Measurements from ENCODE around the gene ARHGAP29. TPM values are rescaled to one million over a fixed set of nuclear protein-coding genes. Genes with fewer than 3 reads are reported as not detected.

ARHGAP29 gene
- total and polyA plus RNA-seq, 2 of the 8 experiments (the other 6 are each of a cell fraction or from before 2014, with no cell fraction given): 0.57 to 3.2 TPM

GRCh38 chr1:94205639-94206038 lies 31.7 kb downstream of the ARHGAP29 start:
- Histone ChIP-seq H2BK15ac (ENCODE audit: low read length) (no peak overlapping the region), H4K20me1 (replicated peaks in 1 of 2; ENCODE audit: control insufficient read depth in 1 of 2, insufficient read depth in 2 of 2, low read length in 2 of 2) (no peaks in the 10 kb centered on the region), H2BK5ac (ENCODE audit: low read depth, low read length) (no peak overlapping the region), H2BK120ac (replicated peaks; ENCODE audit: low read depth, low read length) (no peak overlapping the region), H3K4me1 (replicated peaks in 1 of 4; ENCODE audit: control insufficient read depth in 3 of 4, insufficient read depth in 4 of 4, low read length in 3 of 4) (no peaks in the 10 kb centered on the region), H3K36me3 (ENCODE audit: control insufficient read depth in 2 of 4, insufficient read depth in 4 of 4, low read length in 3 of 4) (no peaks in the 10 kb centered on the region; a peak in 1 of 8 replicates), H3K56ac (replicated peaks; ENCODE audit: insufficient read length, low read depth, low read length) (no peak overlapping the region), H2AK5ac (ENCODE audit: low read depth, low read length) (no peak overlapping the region), H4K8ac (ENCODE audit: extremely low read depth, insufficient read depth, low read length) (no peak overlapping the region), H3K79me2 (ENCODE audit: control insufficient read depth in 1 of 2, insufficient read depth in 2 of 2, low read length in 2 of 2) (no peaks in the 10 kb centered on the region), H3K23ac (ENCODE audit: insufficient read length) (no peak overlapping the region), H2BK12ac (ENCODE audit: low read depth, low read length) (no peak overlapping the region), H3K9ac (replicated peaks in 1 of 4; ENCODE audit: extremely low read depth in 1 of 4, low read depth in 3 of 4, low read length in 3 of 4) (no peak overlapping the region), H2AFZ (ENCODE audit: low read length) (no peak overlapping the region), H3K79me1 (ENCODE audit: low read depth, low read length) (no peaks in the 10 kb centered on the region), H3K27ac (ENCODE audit: low read depth, low read length) (no peak overlapping the region), H2BK20ac (ENCODE audit: low read length) (no peak overlapping the region), H3K14ac (ENCODE audit: insufficient read length) (no peak overlapping the region), H3K4ac (replicated peaks; ENCODE audit: insufficient read length, low read depth, low read length) (no peak overlapping the region), H3K4me2 (ENCODE audit: insufficient read depth in 1 of 2, low read depth in 2 of 2, low read length in 2 of 2) (no peak overlapping the region), H3K27me3 (replicated peaks in 1 of 4; ENCODE audit: control insufficient read depth in 3 of 4, extremely low read depth in 1 of 4, insufficient read depth in 3 of 4, low read length in 3 of 4) (no peaks in the 10 kb centered on the region), H4K5ac (ENCODE audit: insufficient read length, low read depth, low read length) (no peak overlapping the region), H3K4me3 (ENCODE audit: extremely low read depth in 1 of 4, insufficient read depth in 2 of 4, low read depth in 3 of 4, low read length in 4 of 4) (no peak overlapping the region), H3K9me3 (ENCODE audit: insufficient read depth in 2 of 2, low read depth in 1 of 2, low read length in 1 of 2) (no peaks in the 10 kb centered on the region), H3K23me2 (ENCODE audit: low read depth, low read length) (no peaks in the 10 kb centered on the region), H4K91ac (replicated peaks; ENCODE audit: insufficient read length, low read length) (no peak overlapping the region), H3K18ac (ENCODE audit: extremely low read depth, low read length) (no peak overlapping the region)
- no peak for FAIRE-seq
- no peak for TF ChIP-seq GABPA (IDR thresholded peaks at IDR 0.05; ENCODE audit: borderline replicate concordance, insufficient read depth, low read length)
- TF ChIP-seq BRCA1 (IDR thresholded peaks at IDR 0.05; ENCODE audit: low read depth, low read length): no peak
- no peak for TF ChIP-seq RXRA (IDR thresholded peaks at IDR 0.05; ENCODE audit: insufficient read depth, low read depth, low read length)
- WGBS, 2 experiments (ENCODE audit: extremely low coverage in 1 of 2, insufficient coverage in 1 of 2, insufficient read length in 1 of 2, insufficient replicate concordance in 2 of 2, low coverage in 1 of 2, low lambda C conversion rate in 2 of 2, missing lambda C conversion rate in 1 of 2): 95% methylated on average over 1 of the region's 1 CpG; no CpG with 5 or more reads in 1 of the 2 experiments
- POLR2A ChIA-PET (ENCODE audit: partially characterized antibody): no interaction called here
- CTCF ChIA-PET (ENCODE audit: partially characterized antibody): interaction anchor here (1.2 to 1.6 kb wide), 4 partner anchors 86 to 180 kb away, joined by 3 to 4 read pairs (median 4); no protein-coding TSS in a partner anchor
- DNase-seq (ENCODE audit: low read depth in 1 of 2, low spot score in 2 of 2): no peak
